B cell (primary cell): Measurements from ENCODE around the gene C11orf21.

Experiments
- CTCF ChIP-seq: fragments of 200-600 bp; IDR thresholded peaks from one replicate; pipeline ENCODE4 v1.8.0; 2022; ENCODE audit warnings: antibody characterized with exemption, mild to moderate bottlenecking
- EZH2 ChIP-seq: IDR thresholded peaks from 2 replicates; pipeline ENCODE4 v1.6.1; 2012; ENCODE audit warnings: borderline replicate concordance, low read depth, mild to moderate bottlenecking, moderate library complexity, low read length; ENCODE audit not compliant: insufficient read depth, poor library complexity, severe bottlenecking

GRCh38 chr11:2342557-2342956 is 40.8 kb upstream of the C11orf21 start:
- TF ChIP-seq CTCF (no peak), EZH2 (no peak)
